HL-60 (cell line): ENCODE results near the gene CFAP100.

Experiments
- CTCF ChIP-seq: IDR thresholded peaks from one replicate; pipeline ENCODE4 v1.5.1; 2011; ENCODE audit warnings: low read length, control low read depth, inconsistent platforms; ENCODE audit not compliant: insufficient read depth
- GABPA ChIP-seq: IDR thresholded peaks from 2 replicates; pipeline ENCODE4 v1.6.1; 2012; ENCODE audit warnings: low read depth
- POLR2AphosphoS5 ChIP-seq: IDR thresholded peaks from 2 replicates; pipeline ENCODE4 v1.6.1; 2012; ENCODE audit warnings: low read depth
- REST ChIP-seq: IDR thresholded peaks from 2 replicates; pipeline ENCODE4 v1.6.1; 2012; ENCODE audit warnings: low read depth; ENCODE audit not compliant: insufficient replicate concordance
- SPI1 ChIP-seq: IDR thresholded peaks from 2 replicates; pipeline ENCODE4 v1.6.1; 2012; ENCODE audit warnings: low read depth, mild to moderate bottlenecking, borderline replicate concordance

- TF ChIP-seq CTCF: no peak
- TF ChIP-seq REST: no peak
- TF ChIP-seq POLR2AphosphoS5: no peak
- TF ChIP-seq GABPA: no peak
- no peak for TF ChIP-seq SPI1
Observed at GRCh38 chr3:126464997-126465396, 70.3 kb downstream of the CFAP100 start.
